Subcutaneous adipose tissue (tissue), 4 donors: ENCODE measurements around the gene RBMS2. TPM values are rescaled to one million over a fixed set of nuclear protein-coding genes. Genes with fewer than 3 reads are reported as not detected.

Source experiments
- CTCF ChIP-seq: fragments of 450-650 bp; IDR thresholded peaks from one replicate; pipeline ENCODE4 v1.5.1; 2016; ENCODE audit warnings: low read depth, mild to moderate bottlenecking, control low read depth, antibody characterized with exemption, moderate library complexity
- total RNA-seq, 4 donors: library from RNA; depleted of rRNA; stranded (reverse); fragments of >200 nt; gene quantifications; one replicate each; pipeline ENCODE4 v1.1.0, GENCODE V29; 2016

RBMS2 gene
- total RNA-seq, 4 donors from 2014 or later, result 22.0 to 49.5 (median 33.0) TPM

- no peak for TF ChIP-seq CTCF
Measured at GRCh38 chr12:56484566-56484965, 37.1 kb upstream of the RBMS2 start.

GRCh38 chr12:56486694-56487093, 34.9 kb upstream of the RBMS2 start:
- no peak for TF ChIP-seq CTCF

GRCh38 chr12:56487448-56488040, 34.1 kb upstream of the RBMS2 start:
- TF ChIP-seq CTCF, result no peak

- TF ChIP-seq CTCF, result no peak
Measured at GRCh38 chr12:56488041-56488955, 33.3 kb upstream of the RBMS2 start, which contains the start of gene GLS2. GLS2 (minus strand) TSS chr12:56488161; CDS start chr12:56488118, 43 bp downstream.

- TF ChIP-seq CTCF, result no peak
Measured at GRCh38 chr12:56490360-56490759, 31.3 kb upstream of the RBMS2 start.

- no peak for TF ChIP-seq CTCF
Measured at GRCh38 chr12:56510786-56511185, 10.8 kb upstream of the RBMS2 start.

- TF ChIP-seq CTCF, result no peak
Measured at GRCh38 chr12:56517854-56518253, 3.8 kb upstream of the RBMS2 start.
